IPS-11a (cell line): ENCODE data around the gene HMGB4.

Source experiments
- H3K4me3 ChIP-seq: one replicate; pipeline ENCODE4 v1.5.1; 2013; ENCODE audit warnings: low read depth, low read length, control low read depth

The HMGB4 gene

GRCh38 chr1:33846861-33847260 is 17.0 kb upstream of the HMGB4 start:
- H3K4me3 ChIP-seq: no peak overlapping the region

GRCh38 chr1:33848205-33848937 is 15.5 kb upstream of the HMGB4 start:
- no peak overlapping the region for H3K4me3 ChIP-seq

GRCh38 chr1:33849211-33849610 is 14.7 kb upstream of the HMGB4 start:
- H3K4me3 ChIP-seq: no peak overlapping the region

GRCh38 chr1:33850481-33850880 is 13.4 kb upstream of the HMGB4 start:
- no peak overlapping the region for H3K4me3 ChIP-seq

GRCh38 chr1:33852711-33853110 is 11.2 kb upstream of the HMGB4 start:
- no peak overlapping the region for H3K4me3 ChIP-seq

- H3K4me3 ChIP-seq: no peak overlapping the region
These were observed 10.4 kb upstream of the HMGB4 start for GRCh38 chr1:33853431-33853830.

GRCh38 chr1:33854091-33854490 is 9.8 kb upstream of the HMGB4 start:
- no peak overlapping the region for H3K4me3 ChIP-seq

GRCh38 chr1:33860671-33861070 is 3.2 kb upstream of the HMGB4 start:
- H3K4me3 ChIP-seq: no peak overlapping the region

- no peak overlapping the region for H3K4me3 ChIP-seq
These were observed 846 bp downstream of the HMGB4 start for GRCh38 chr1:33864460-33865389.

- H3K4me3 ChIP-seq: no peak overlapping the region
These were observed 2.4 kb downstream of the HMGB4 start for GRCh38 chr1:33866281-33866680.

- no peak overlapping the region for H3K4me3 ChIP-seq
These were observed 3.8 kb downstream of the HMGB4 start for GRCh38 chr1:33867684-33868083.

- H3K4me3 ChIP-seq: no peak overlapping the region
These were observed 8.4 kb downstream of the HMGB4 start for GRCh38 chr1:33872275-33872674.

GRCh38 chr1:33872683-33873082 is 8.8 kb downstream of the HMGB4 start:
- no peak overlapping the region for H3K4me3 ChIP-seq

GRCh38 chr1:33874636-33875035 is 10.8 kb downstream of the HMGB4 start:
- H3K4me3 ChIP-seq: no peak overlapping the region

- no peak overlapping the region for H3K4me3 ChIP-seq
These were observed 12.0 kb downstream of the HMGB4 start for GRCh38 chr1:33875862-33876261.

- H3K4me3 ChIP-seq: no peak overlapping the region
These were observed 13.2 kb downstream of the HMGB4 start for GRCh38 chr1:33876970-33877650.

- no peak overlapping the region for H3K4me3 ChIP-seq
These were observed 14.5 kb downstream of the HMGB4 start for GRCh38 chr1:33878392-33878791.

GRCh38 chr1:33880305-33880704 is 16.4 kb downstream of the HMGB4 start:
- no peak overlapping the region for H3K4me3 ChIP-seq

- no peak overlapping the region for H3K4me3 ChIP-seq
These were observed 22.6 kb downstream of the HMGB4 start for GRCh38 chr1:33886496-33886895.

GRCh38 chr1:33893147-33893830 is 29.4 kb downstream of the HMGB4 start:
- H3K4me3 ChIP-seq: no peak overlapping the region

- no peak overlapping the region for H3K4me3 ChIP-seq
These were observed 31.5 kb downstream of the HMGB4 start for GRCh38 chr1:33895396-33895795.
